Neuronal stem cell (in vitro differentiated cells): Measurements from ENCODE around the gene REST.
"Not testable (repeated sequence)": the region's sequence is repeated elsewhere in the genome, so short reads cannot be mapped to it uniquely, and the experiment has no call there.

Experiments used
- DNase-seq: peaks from one replicate; pipeline ENCODE4 v3.0.0-alpha.2; 2013; ENCODE audit warnings: low spot score
- H2AFZ ChIP-seq: one replicate; pipeline ENCODE4 v1.6.1; 2013; ENCODE audit warnings: mild to moderate bottlenecking, low read length, inconsistent platforms
- H2AK5ac ChIP-seq: 2 replicates; pipeline ENCODE4 v1.6.1; 2013; ENCODE audit warnings: low read depth, mild to moderate bottlenecking, inconsistent platforms, low read length, moderate library complexity, mixed read lengths
- H2BK120ac ChIP-seq: 2 replicates; pipeline ENCODE4 v1.6.1; 2013; ENCODE audit warnings: low read depth, mild to moderate bottlenecking, inconsistent platforms, low read length, moderate library complexity, mixed read lengths
- H2BK12ac ChIP-seq: one replicate; pipeline ENCODE4 v1.6.1; 2013; ENCODE audit warnings: low read length, inconsistent platforms
- H2BK15ac ChIP-seq: 2 replicates; pipeline ENCODE4 v1.6.1; 2013; ENCODE audit warnings: mild to moderate bottlenecking, low read length, inconsistent platforms, mixed read lengths
- H2BK5ac ChIP-seq: one replicate; pipeline ENCODE4 v1.6.1; 2013; ENCODE audit warnings: inconsistent platforms, mild to moderate bottlenecking, low read length, moderate library complexity
- H3K14ac ChIP-seq: one replicate; pipeline ENCODE4 v1.6.1; 2013; ENCODE audit warnings: low read length, inconsistent platforms
- H3K18ac ChIP-seq: 2 replicates; pipeline ENCODE4 v1.6.1; 2013; ENCODE audit warnings: low read length, inconsistent platforms
- H3K23ac ChIP-seq: 2 replicates; pipeline ENCODE4 v1.6.1; 2013; ENCODE audit warnings: low read depth, mild to moderate bottlenecking, mixed read lengths, low read length, inconsistent platforms; ENCODE audit not compliant: poor library complexity
- H3K27ac ChIP-seq: replicated peaks from 3 replicates; pipeline ENCODE4 v1.5.1; 2013; ENCODE audit warnings: low read length, inconsistent platforms
- H3K27me3 ChIP-seq, 3 experiments: 2 replicates each; pipeline ENCODE4 v1.6.1; 2013; ENCODE audit warnings: low read length in 3 of 3, mild to moderate bottlenecking in 2 of 3, inconsistent platforms in 1 of 3, low read depth in 1 of 3, mixed read lengths in 1 of 3, moderate library complexity in 1 of 3; ENCODE audit not compliant: control insufficient read depth in 3 of 3, insufficient read depth in 3 of 3
- H3K36me3 ChIP-seq, 2 donors: replicated peaks in 1 of 2; 2 replicates each; pipeline ENCODE4 v1.6.1; 2013; ENCODE audit warnings: low read length in 2 of 2; ENCODE audit not compliant: control insufficient read depth in 2 of 2, insufficient read depth in 2 of 2
- H3K4ac ChIP-seq: 2 replicates; pipeline ENCODE4 v1.6.1; 2013; ENCODE audit warnings: inconsistent platforms, mild to moderate bottlenecking, low read length, moderate library complexity
- H3K4me1 ChIP-seq, 2 donors: 1 replicate in 1 of 2; 2 replicates in 1 of 2; pipeline ENCODE4 v1.6.1; 2013; ENCODE audit warnings: low read length in 2 of 2, low read depth in 1 of 2; ENCODE audit not compliant: control insufficient read depth in 2 of 2, insufficient read depth in 1 of 2
- H3K4me2 ChIP-seq: one replicate; pipeline ENCODE4 v1.6.1; 2013; ENCODE audit warnings: mild to moderate bottlenecking, low read length, inconsistent platforms; ENCODE audit not compliant: insufficient read depth, poor library complexity, severe bottlenecking
- H3K4me3 ChIP-seq, 2 donors: 2 replicates each; pipeline ENCODE4 v1.5.1; 2013; ENCODE audit warnings: low read length in 2 of 2, mild to moderate bottlenecking in 2 of 2, inconsistent platforms in 1 of 2, moderate library complexity in 1 of 2
- H3K79me1 ChIP-seq: one replicate; pipeline ENCODE4 v1.6.1; 2013; ENCODE audit warnings: low read depth, mild to moderate bottlenecking, inconsistent platforms, low read length, moderate library complexity
- H3K9ac ChIP-seq: one replicate; pipeline ENCODE4 v1.6.1; 2013; ENCODE audit warnings: mild to moderate bottlenecking, low read depth, low read length, inconsistent platforms; ENCODE audit not compliant: poor library complexity
- H3K9me3 ChIP-seq, 2 donors: replicated peaks in 1 of 2; 2 replicates each; pipeline versions ENCODE3 to v1.6.1; 2013; ENCODE audit warnings: low read length in 2 of 2, mild to moderate bottlenecking in 2 of 2, inconsistent platforms in 1 of 2, low read depth in 1 of 2, mixed read lengths in 1 of 2, moderate library complexity in 1 of 2; ENCODE audit not compliant: control insufficient read depth in 2 of 2, insufficient read depth in 1 of 2
- H4K8ac ChIP-seq: one replicate; pipeline ENCODE4 v1.6.1; 2013; ENCODE audit warnings: low read depth, mild to moderate bottlenecking, inconsistent platforms, low read length, moderate library complexity
- H4K91ac ChIP-seq: one replicate; pipeline ENCODE4 v1.6.1; 2013; ENCODE audit warnings: low read length, low read depth, mild to moderate bottlenecking, inconsistent platforms; ENCODE audit not compliant: poor library complexity
- WGBS, 2 donors: extraction: QIAGEN DNeasy Blood & Tissue Kit; methylation state at CpG; one replicate each; pipeline ENCODE4 v1.1.7; 2013; ENCODE audit warnings: missing lambda C conversion rate in 2 of 2, mixed read lengths in 1 of 2; ENCODE audit not compliant: insufficient read length in 2 of 2, insufficient replicate concordance in 1 of 2; ENCODE audit errors: extremely low coverage in 2 of 2; 5-methylcytosine and 5-hydroxymethylcytosine counted together

The REST gene

DNA sequence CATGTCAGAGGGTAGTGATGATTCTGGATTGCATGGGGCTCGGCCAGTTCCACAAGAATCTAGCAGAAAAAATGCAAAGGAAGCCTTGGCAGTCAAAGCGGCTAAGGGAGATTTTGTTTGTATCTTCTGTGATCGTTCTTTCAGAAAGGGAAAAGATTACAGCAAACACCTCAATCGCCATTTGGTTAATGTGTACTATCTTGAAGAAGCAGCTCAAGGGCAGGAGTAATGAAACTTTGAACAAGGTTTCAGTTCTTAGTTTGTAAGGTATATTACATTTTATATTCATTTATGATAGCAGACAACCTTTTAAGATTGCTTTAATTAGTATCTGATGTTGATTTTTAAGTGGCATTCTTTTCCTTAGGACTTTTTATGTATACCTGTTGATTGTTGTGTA, 24.2 kb downstream of the REST start:
- Histone ChIP-seq H2BK15ac (no peak overlapping the region), H3K36me3 (peaks cover 14 to 96% of the 10 kb centered on the region in 2 donors), H3K27ac (no peak overlapping the region), H3K9me3 (no peaks in the 10 kb centered on the region), H3K4me1 (no peaks in the 10 kb centered on the region), H3K23ac (no peak overlapping the region), H2BK5ac (no peak overlapping the region), H4K8ac (no peak overlapping the region), H2BK120ac (no peak overlapping the region), H4K91ac (no peak overlapping the region), H3K4me2 (no peak overlapping the region), H2BK12ac (no peak overlapping the region), H3K4me3 (no peak overlapping the region), H3K14ac (no peak overlapping the region), H3K79me1 (peaks cover 2% of the 10 kb centered on the region), H2AFZ (no peak overlapping the region), H3K9ac (no peak overlapping the region), H3K18ac (no peak overlapping the region), H3K27me3 (no peaks in the 10 kb centered on the region), H3K4ac (no peak overlapping the region), H2AK5ac (no peak overlapping the region)
- no CpG with 5 or more reads among the region's 4 CpGs for WGBS, 2 donors
- DNase-seq = no peak

- Histone ChIP-seq H2BK15ac (no peak overlapping the region), H3K36me3 (peaks cover 0 to 67% of the 10 kb centered on the region in 2 donors)
Measured at GRCh38 chr4:56937262-56937661, 29.6 kb downstream of the REST start.

GRCh38 chr4:56939826-56940225, 32.1 kb downstream of the REST start:
- not testable (repeated sequence) for H3K4me1 ChIP-seq, H3K4ac ChIP-seq, DNase-seq, H3K4me2 ChIP-seq, H2BK5ac ChIP-seq, H3K27me3 ChIP-seq, H3K9me3 ChIP-seq, H3K14ac ChIP-seq, H4K91ac ChIP-seq, H2BK12ac ChIP-seq, H2AFZ ChIP-seq, H2BK120ac ChIP-seq, H3K27ac ChIP-seq, H2BK15ac ChIP-seq, H4K8ac ChIP-seq, H3K79me1 ChIP-seq, H3K4me3 ChIP-seq, H3K9ac ChIP-seq, H3K23ac ChIP-seq, H3K18ac ChIP-seq, H2AK5ac ChIP-seq
- H3K36me3 ChIP-seq = peaks cover 0 to 41% of the 10 kb centered on the region in 2 donors
- no CpG with 5 or more reads among the region's 14 CpGs for WGBS, 2 donors

More at GRCh38 chr4:56937262-56937661, 29.6 kb downstream of the REST start:
- Histone ChIP-seq H2BK5ac (no peak overlapping the region), H3K9ac (no peak overlapping the region), H2BK12ac (no peak overlapping the region), H3K23ac (no peak overlapping the region), H3K4me3 (no peak overlapping the region), H3K79me1 (no peaks in the 10 kb centered on the region), H3K14ac (no peak overlapping the region), H2AK5ac (no peak overlapping the region), H3K27me3 (no peaks in the 10 kb centered on the region), H3K4ac (no peak overlapping the region), H3K4me2 (no peak overlapping the region), H3K18ac (no peak overlapping the region), H2BK120ac (no peak overlapping the region), H3K4me1 (no peaks in the 10 kb centered on the region), H3K27ac (no peak overlapping the region), H2AFZ (no peak overlapping the region), H4K8ac (no peak overlapping the region), H4K91ac (no peak overlapping the region), H3K9me3 (no peaks in the 10 kb centered on the region)
- WGBS, 2 donors = no CpG with 5 or more reads among the region's 6 CpGs
- no peak for DNase-seq

DNA sequence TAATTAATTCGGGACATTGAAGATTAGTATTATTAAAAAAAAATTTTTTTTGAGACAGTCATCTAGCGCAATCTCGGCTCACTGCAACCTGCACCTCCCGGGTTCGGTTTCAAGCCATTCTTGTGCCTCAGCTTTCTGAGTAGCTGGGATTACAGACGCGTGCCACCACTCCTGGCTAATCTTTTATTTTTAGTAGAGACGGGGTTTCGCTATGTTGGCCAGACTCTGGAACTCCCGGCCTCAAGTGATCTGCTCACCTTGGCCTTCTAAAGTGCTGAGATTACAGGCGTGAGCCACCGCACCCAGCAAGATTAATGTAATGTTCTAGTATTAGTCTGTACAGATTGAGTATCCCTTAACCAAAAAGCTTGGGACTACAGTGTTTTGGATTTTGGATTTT, 32.7 kb downstream of the REST start:
- Histone ChIP-seq H3K4ac (no peak overlapping the region), H2BK15ac (no peak overlapping the region)

More for the DNA sequence above, 32.7 kb downstream of the REST start:
- no CpG with 5 or more reads among the region's 12 CpGs for WGBS, 2 donors
- Histone ChIP-seq H4K8ac (no peak overlapping the region), H2BK120ac (no peak overlapping the region), H3K27me3 (no peaks in the 10 kb centered on the region), H3K23ac (no peak overlapping the region), H3K9me3 (no peaks in the 10 kb centered on the region), H3K27ac (no peak overlapping the region), H3K4me1 (no peaks in the 10 kb centered on the region), H2BK5ac (no peak overlapping the region), H3K14ac (no peak overlapping the region), H2BK12ac (no peak overlapping the region), H3K4me2 (peak overlapping the region; percentile 11), H2AFZ (no peak overlapping the region), H2AK5ac (no peak overlapping the region), H3K36me3 (peaks cover 0 to 35% of the 10 kb centered on the region in 2 donors), H4K91ac (no peak overlapping the region), H3K4me3 (no peak overlapping the region), H3K9ac (no peak overlapping the region), H3K18ac (no peak overlapping the region), H3K79me1 (no peaks in the 10 kb centered on the region)
- no peak for DNase-seq
